ENCODE data around the gene CDK5R1.

CDK5R1 gene

DNA sequence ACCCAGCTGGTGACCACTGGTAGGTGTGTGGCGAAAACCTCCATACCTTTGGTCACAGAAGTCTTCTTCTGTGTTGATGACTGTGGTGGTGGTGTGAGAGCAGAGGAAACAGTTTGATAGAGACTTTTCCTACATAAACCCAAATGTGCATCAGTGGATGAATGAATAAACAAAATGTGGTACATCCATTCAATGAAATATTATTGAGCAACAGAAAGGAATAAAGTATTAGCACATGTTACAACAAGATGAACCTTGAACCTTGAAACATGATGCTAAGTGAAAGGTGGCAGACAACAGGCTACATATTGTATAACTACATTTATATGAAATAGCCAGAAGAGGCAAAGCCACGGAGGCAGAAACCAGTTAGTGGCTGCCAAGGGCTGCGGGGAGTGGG is 15.2 kb downstream of the CDK5R1 start:
- no peak overlapping the region for H3K27ac ChIP-seq
- no peak for TF ChIP-seq ZFX (IDR thresholded peaks at IDR 0.05)
- TF ChIP-seq, protein P1, sequence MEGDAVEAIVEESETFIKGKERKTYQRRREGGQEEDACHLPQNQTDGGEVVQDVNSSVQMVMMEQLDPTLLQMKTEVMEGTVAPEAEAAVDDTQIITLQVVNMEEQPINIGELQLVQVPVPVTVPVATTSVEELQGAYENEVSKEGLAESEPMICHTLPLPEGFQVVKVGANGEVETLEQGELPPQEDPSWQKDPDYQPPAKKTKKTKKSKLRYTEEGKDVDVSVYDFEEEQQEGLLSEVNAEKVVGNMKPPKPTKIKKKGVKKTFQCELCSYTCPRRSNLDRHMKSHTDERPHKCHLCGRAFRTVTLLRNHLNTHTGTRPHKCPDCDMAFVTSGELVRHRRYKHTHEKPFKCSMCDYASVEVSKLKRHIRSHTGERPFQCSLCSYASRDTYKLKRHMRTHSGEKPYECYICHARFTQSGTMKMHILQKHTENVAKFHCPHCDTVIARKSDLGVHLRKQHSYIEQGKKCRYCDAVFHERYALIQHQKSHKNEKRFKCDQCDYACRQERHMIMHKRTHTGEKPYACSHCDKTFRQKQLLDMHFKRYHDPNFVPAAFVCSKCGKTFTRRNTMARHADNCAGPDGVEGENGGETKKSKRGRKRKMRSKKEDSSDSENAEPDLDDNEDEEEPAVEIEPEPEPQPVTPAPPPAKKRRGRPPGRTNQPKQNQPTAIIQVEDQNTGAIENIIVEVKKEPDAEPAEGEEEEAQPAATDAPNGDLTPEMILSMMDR (conservative IDR thresholded peaks at IDR 0.05), result no peak

DNA sequence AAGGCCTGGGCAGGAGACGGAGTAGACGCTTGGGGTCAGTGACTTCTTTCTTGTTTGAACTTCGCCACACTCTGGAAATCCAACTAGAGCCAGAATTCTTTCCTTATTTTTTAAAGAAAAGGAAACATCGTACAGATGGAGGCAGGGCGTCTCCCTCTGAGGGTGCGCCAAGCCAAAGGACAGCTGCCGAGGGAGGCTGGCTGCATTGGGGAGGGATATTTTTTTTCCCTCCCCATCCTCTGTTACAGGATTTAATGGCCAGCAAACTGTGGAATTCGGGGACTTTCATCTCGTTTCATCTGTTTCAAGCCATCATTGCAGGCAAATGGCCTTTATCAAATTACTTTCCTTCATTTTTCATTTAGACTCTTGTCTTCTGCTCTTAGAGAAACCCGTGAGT is 15.9 kb downstream of the CDK5R1 start:
- H3K27ac ChIP-seq, result no peak overlapping the region
- no peak for TF ChIP-seq ZFX (IDR thresholded peaks at IDR 0.05)
- TF ChIP-seq, protein P1 (conservative IDR thresholded peaks at IDR 0.05), result no peak

DNA sequence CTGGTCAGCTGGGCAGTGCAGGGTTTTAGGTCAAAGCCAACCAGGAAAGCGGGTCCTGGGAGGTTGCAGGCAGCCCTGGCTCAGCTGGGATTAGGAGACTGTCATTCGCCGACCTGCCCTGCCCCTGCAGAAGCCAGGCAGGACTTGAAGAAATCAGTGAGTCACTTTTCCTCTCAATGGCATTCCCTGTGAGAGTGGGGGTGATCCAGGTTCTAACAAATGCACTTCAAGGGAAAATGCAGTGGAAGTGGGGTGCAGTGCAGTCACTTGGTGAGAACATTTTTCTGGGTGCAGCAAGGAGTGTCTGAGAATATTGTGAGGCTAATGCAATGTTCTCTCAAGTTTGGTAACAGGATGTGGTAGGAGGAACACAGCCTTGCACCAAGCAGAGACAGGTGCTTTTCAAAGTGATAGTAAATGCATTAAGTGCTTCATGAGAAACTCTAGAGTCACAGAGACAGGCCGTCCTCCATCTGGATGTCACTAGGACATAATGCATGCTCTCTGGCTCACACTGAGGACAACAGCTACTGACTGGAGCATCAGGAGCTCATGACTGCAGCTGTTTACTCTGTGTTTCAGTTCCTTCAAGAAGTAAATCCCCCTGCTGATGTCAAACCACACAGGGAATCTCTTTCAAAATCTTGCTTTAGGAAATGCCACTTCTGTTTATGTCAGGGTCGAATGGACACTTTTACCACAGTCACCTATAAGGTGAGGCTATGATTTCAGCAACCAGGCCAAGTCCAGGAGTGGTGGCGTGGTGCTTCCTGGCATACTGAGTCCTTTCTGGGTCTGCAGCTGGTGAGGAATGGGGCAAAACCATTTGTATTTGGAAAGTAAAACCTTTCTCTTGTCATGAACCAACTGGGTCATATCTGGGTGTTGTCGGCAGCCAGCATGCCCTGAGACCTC is 16.7 kb downstream of the CDK5R1 start:
- H3K27ac ChIP-seq, result no peak overlapping the region
- TF ChIP-seq, protein P1 (conservative IDR thresholded peaks at IDR 0.05), result no peak
- TF ChIP-seq ZFX (IDR thresholded peaks at IDR 0.05), result no peak

DNA sequence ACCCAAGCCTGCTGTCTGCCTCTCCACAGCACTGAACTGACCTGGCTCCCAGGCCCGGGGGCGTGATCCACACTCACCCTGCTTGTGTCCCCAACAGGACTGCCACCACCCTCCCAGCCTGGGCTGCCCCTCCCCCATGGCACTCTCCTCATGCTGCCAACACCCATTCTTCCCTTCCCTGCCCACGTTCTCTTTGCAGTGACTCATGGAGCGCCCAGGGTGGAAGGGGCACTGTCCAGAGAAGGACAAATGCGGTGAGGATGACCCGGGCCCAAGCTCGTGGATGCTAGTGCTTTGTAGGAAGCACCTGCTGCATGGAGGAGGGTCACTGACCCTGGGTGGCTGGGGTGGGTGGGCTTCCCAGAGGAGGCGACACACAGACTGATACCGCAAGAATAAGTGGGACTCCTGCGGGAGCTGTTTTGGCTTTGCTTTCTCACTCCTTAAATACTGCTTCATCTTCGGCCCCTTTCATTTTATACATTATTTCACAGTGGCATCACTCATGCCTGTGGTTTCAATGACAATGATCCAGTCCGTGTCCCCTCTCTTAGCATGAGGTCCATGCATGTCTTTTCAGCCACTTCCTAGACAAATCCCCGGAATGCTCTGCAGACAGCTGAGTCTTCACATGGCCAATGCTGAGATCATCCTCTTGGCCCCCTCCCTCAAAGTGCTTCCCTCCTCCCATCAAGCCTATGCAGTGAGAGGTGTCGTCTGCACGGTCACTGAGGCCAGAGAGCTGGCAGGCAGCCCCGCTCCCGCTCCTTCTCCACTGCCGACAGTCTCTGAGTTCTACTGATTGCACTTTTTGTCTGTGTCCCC is 17.6 kb downstream of the CDK5R1 start:
- no peak overlapping the region for H3K27ac ChIP-seq
- TF ChIP-seq, protein P1 (conservative IDR thresholded peaks at IDR 0.05), result no peak
- TF ChIP-seq ZFX (IDR thresholded peaks at IDR 0.05), result no peak

DNA sequence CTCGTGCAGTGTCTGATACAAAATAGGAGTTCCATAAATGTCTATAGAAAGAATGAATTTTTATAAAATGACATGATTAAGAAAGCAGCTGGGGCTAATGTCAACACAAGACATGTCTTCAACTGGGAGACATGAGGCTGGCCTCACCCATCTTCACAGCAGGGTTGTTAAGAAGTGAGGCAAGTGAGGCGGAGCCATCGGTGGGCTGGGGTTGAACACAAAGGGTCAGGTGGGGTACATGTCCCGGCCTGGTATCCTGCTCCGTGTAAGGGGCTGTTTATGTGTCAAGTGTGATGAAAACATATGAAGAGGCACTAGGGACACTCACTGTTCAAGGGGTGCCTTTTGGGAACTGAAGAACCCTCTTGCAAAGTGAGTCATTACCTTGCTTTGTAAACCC is 22.1 kb downstream of the CDK5R1 start:
- TF ChIP-seq ZFX (IDR thresholded peaks at IDR 0.05), result no peak
- TF ChIP-seq, protein P1 (conservative IDR thresholded peaks at IDR 0.05), result no peak

DNA sequence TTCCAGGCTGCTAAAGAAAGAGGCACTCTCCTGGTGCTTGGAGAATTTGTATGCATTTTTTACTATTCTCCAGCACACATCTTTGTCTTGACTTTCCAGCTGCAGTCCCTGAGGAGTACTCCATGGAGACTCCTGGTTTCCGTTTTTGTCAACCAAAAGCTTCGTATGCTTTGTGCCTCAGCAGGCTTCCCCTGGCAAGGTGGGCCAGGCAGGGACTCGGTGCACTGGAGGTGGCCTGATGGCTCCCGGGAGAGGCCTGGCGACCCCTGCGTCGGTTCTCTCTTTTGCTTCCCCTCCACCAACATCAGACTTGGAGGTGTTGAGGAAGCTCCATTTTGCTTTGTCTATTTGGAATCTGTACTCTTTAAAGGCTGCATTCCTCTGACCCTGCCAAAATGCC is 23.7 kb downstream of the CDK5R1 start:
- no peak overlapping the region for H3K27ac ChIP-seq
- TF ChIP-seq ZFX (IDR thresholded peaks at IDR 0.05), result no peak
- TF ChIP-seq, protein P1 (conservative IDR thresholded peaks at IDR 0.05), result no peak

More for the DNA sequence above, 22.1 kb downstream of the CDK5R1 start:
- no peak overlapping the region for H3K27ac ChIP-seq

DNA sequence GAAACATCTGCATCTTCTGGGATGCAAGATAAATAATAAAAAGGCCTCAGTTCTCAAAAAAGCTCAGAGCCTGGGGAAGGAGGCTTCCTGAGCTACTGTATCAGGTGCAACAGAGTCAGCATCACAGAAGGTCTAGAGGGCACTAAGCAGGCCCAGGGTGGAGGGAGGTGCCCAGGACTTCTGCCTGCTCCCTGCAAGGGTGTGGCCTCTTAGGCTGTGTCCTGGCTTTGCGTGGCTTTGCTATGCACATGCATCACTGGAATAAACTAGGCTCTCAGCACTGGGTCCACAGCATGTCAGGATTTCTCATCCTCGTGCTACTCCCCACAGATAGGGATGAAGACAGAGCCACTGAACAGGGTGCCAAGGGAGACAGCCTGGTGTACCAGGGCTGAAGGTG is 25.5 kb downstream of the CDK5R1 start:
- TF ChIP-seq ZFX (IDR thresholded peaks at IDR 0.05), result no peak
- TF ChIP-seq, protein P1 (conservative IDR thresholded peaks at IDR 0.05), result no peak

More for the DNA sequence above, 25.5 kb downstream of the CDK5R1 start:
- no peak overlapping the region for H3K27ac ChIP-seq
